IMR-90 (cell line): ENCODE data around the gene GTPBP6.

Experiments used
- BHLHE40 ChIP-seq: fragments of 150-350 bp; IDR thresholded peaks from 2 replicates; pipeline ENCODE4 v1.6.1; 2016; ENCODE audit warnings: mild to moderate bottlenecking, low read depth, low read length
- MAFK ChIP-seq: IDR thresholded peaks from 2 replicates; pipeline ENCODE4 v1.6.1; 2012; ENCODE audit warnings: low read depth, low read length, improper control_type of control experiment
- MXI1 ChIP-seq: IDR thresholded peaks from 2 replicates; pipeline ENCODE4 v1.6.1; 2012; ENCODE audit warnings: low read depth, mild to moderate bottlenecking, low read length, moderate library complexity, borderline replicate concordance
- POLR2A ChIP-seq: IDR thresholded peaks from 2 replicates; pipeline ENCODE4 v1.6.1; 2012; ENCODE audit warnings: mild to moderate bottlenecking, low read depth, low read length
- RAD21 ChIP-seq: IDR thresholded peaks from 2 replicates; pipeline ENCODE4 v1.6.1; 2012; ENCODE audit warnings: low read length, improper control_type of control experiment
- RCOR1 ChIP-seq: IDR thresholded peaks from 2 replicates; pipeline ENCODE4 v1.6.1; 2012; ENCODE audit warnings: mild to moderate bottlenecking, low read length, improper control_type of control experiment; ENCODE audit not compliant: insufficient replicate concordance
- RFX5 ChIP-seq: IDR thresholded peaks from 2 replicates; pipeline ENCODE4 v1.8.0; 2012; ENCODE audit warnings: low read depth, mild to moderate bottlenecking, low read length, moderate library complexity
- SMC3 ChIP-seq: fragments of 150-350 bp; IDR thresholded peaks from 2 replicates; pipeline ENCODE4 v1.6.1; 2016; ENCODE audit warnings: low read depth, mild to moderate bottlenecking, antibody characterized with exemption, low read length, moderate library complexity
- TF ChIP-seq, protein P1 (sequence below): conservative IDR thresholded peaks from 2 replicates; pipeline ENCODE4 v1.5.1; 2012; ENCODE audit warnings: mild to moderate bottlenecking, low read depth, low read length, improper control_type of control experiment
- TF ChIP-seq, protein P2 (sequence below): fragments of 150-350 bp; IDR thresholded peaks from 2 replicates; pipeline ENCODE4 v1.6.1; 2016; ENCODE audit warnings: low read depth, mild to moderate bottlenecking, low read length, moderate library complexity, borderline replicate concordance

DNA sequence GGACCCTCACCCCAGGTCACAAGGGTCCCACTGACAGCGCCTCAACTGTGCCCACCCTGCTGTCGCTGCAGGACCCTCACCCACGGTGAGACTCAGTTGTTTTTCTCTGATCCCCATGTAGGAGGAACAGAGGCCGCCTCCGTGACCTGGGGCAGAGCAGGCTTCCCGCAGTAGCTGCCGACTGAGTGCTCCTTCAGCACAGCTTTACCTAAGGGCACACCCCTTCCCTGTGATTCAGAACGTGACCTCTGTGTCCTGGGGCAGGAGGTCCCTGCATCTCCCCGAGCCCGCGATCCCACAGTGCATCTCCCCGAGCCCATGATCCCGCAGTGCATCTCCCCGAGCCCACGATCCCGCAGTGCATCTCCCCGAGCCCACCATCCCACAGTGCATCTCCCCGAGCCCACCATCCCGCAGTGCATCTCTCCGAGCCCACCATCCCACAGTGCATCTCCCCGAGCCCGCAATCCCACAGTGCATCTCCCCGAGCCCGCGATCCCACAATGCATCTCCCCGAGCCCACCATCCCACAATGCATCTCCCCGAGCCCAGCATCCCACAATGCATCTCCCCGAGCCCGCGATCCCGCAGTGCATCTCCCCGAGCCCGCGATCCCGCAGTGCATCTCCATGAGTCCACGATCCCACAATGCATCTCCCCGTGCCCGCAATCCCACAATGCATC is 44.5 kb upstream of the GTPBP6 start:
- TF ChIP-seq, protein P1, sequence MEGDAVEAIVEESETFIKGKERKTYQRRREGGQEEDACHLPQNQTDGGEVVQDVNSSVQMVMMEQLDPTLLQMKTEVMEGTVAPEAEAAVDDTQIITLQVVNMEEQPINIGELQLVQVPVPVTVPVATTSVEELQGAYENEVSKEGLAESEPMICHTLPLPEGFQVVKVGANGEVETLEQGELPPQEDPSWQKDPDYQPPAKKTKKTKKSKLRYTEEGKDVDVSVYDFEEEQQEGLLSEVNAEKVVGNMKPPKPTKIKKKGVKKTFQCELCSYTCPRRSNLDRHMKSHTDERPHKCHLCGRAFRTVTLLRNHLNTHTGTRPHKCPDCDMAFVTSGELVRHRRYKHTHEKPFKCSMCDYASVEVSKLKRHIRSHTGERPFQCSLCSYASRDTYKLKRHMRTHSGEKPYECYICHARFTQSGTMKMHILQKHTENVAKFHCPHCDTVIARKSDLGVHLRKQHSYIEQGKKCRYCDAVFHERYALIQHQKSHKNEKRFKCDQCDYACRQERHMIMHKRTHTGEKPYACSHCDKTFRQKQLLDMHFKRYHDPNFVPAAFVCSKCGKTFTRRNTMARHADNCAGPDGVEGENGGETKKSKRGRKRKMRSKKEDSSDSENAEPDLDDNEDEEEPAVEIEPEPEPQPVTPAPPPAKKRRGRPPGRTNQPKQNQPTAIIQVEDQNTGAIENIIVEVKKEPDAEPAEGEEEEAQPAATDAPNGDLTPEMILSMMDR = no peak
- TF ChIP-seq, protein P2, sequence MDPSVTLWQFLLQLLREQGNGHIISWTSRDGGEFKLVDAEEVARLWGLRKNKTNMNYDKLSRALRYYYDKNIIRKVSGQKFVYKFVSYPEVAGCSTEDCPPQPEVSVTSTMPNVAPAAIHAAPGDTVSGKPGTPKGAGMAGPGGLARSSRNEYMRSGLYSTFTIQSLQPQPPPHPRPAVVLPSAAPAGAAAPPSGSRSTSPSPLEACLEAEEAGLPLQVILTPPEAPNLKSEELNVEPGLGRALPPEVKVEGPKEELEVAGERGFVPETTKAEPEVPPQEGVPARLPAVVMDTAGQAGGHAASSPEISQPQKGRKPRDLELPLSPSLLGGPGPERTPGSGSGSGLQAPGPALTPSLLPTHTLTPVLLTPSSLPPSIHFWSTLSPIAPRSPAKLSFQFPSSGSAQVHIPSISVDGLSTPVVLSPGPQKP = no peak
- TF ChIP-seq POLR2A = no peak
- no peak for TF ChIP-seq BHLHE40
- no peak for TF ChIP-seq MAFK
- no peak for TF ChIP-seq RAD21
- TF ChIP-seq RFX5 = no peak
- no peak for TF ChIP-seq SMC3
- no peak for TF ChIP-seq MXI1
- no peak for TF ChIP-seq RCOR1
